22Rv1 (cell line): ENCODE measurements around the gene TMC1.

Experiments
- ZFX ChIP-seq: fragments of 450-650 bp; IDR thresholded peaks from 2 replicates; pipeline ENCODE4 v1.6.1; 2017; ENCODE audit warnings: antibody characterized with exemption, borderline replicate concordance
- TF ChIP-seq, protein P1 (sequence below): fragments of 450-650 bp; IDR thresholded peaks from 2 replicates; pipeline ENCODE4 v1.5.1; 2017; ENCODE audit warnings: mild to moderate bottlenecking

DNA sequence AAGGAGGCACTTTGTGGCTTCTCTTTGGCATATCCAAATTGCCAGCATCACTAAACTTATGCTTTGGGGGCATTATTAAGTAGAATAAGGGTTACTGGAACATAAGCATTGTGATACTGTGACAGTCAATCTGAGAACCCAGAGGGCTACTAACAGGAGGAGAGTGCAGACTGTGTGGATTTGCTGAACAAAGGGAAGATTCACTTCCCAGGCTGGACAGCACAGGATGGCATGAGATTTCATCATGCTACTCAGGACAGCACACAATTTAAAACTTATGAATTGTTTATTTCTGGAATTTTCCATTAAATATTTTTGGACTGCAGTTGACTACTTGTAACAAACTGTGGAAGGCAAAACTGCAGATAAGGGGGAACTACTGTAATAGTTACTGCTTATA lies 212.5 kb downstream of the TMC1 start:
- TF ChIP-seq, protein P1, sequence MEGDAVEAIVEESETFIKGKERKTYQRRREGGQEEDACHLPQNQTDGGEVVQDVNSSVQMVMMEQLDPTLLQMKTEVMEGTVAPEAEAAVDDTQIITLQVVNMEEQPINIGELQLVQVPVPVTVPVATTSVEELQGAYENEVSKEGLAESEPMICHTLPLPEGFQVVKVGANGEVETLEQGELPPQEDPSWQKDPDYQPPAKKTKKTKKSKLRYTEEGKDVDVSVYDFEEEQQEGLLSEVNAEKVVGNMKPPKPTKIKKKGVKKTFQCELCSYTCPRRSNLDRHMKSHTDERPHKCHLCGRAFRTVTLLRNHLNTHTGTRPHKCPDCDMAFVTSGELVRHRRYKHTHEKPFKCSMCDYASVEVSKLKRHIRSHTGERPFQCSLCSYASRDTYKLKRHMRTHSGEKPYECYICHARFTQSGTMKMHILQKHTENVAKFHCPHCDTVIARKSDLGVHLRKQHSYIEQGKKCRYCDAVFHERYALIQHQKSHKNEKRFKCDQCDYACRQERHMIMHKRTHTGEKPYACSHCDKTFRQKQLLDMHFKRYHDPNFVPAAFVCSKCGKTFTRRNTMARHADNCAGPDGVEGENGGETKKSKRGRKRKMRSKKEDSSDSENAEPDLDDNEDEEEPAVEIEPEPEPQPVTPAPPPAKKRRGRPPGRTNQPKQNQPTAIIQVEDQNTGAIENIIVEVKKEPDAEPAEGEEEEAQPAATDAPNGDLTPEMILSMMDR, result no peak
- TF ChIP-seq ZFX, result no peak
